Stomach (tissue), 4 donors: ENCODE measurements around the gene ATF5.

Experiments used
- POLR2A ChIP-seq, 4 donors: fragments of 450-650 bp; IDR thresholded peaks; one replicate each; pipeline ENCODE4 v1.6.1; 2016; ENCODE audit warnings: antibody characterized with exemption in 4 of 4, control low read depth in 2 of 4, mild to moderate bottlenecking in 1 of 4, moderate library complexity in 1 of 4
- POLR2AphosphoS5 ChIP-seq, 3 donors: sonication (generic); formaldehyde crosslinking; IDR thresholded peaks; one replicate each; pipeline ENCODE4 v1.6.1; 2016; ENCODE audit warnings: antibody characterized with exemption in 3 of 3
- TF ChIP-seq, protein P1 (sequence below), 7 experiments: fragments of 450-650 bp in 4 of 7; fragments of 200-600 bp in 3 of 7; sonication (generic) in 3 of 7; IDR thresholded peaks; one replicate each; pipeline ENCODE4 v1.5.1; 2016 to 2019; ENCODE audit warnings: antibody characterized with exemption in 7 of 7, control low read depth in 2 of 7, mild to moderate bottlenecking in 1 of 7

DNA sequence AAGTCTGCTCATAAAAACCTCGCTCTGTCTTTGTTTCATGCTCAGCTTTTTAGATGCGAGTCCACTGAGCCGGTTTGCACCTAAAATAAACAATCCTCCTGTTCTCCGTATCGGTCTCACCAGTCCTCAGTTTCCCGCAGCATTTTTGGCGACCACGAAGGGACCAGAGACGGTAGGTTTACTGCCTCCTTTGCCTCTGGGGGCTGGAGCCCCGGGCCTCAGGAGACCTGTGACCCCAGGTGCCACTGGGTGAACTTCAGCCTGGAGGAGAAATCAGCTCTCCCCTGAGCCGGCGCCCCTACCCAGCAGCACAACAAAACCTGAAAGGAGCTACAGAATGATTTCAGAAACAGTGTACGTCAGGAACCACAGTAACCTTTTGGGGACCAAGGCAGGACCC lies 23.9 kb downstream of the ATF5 start:
- TF ChIP-seq, protein P1, sequence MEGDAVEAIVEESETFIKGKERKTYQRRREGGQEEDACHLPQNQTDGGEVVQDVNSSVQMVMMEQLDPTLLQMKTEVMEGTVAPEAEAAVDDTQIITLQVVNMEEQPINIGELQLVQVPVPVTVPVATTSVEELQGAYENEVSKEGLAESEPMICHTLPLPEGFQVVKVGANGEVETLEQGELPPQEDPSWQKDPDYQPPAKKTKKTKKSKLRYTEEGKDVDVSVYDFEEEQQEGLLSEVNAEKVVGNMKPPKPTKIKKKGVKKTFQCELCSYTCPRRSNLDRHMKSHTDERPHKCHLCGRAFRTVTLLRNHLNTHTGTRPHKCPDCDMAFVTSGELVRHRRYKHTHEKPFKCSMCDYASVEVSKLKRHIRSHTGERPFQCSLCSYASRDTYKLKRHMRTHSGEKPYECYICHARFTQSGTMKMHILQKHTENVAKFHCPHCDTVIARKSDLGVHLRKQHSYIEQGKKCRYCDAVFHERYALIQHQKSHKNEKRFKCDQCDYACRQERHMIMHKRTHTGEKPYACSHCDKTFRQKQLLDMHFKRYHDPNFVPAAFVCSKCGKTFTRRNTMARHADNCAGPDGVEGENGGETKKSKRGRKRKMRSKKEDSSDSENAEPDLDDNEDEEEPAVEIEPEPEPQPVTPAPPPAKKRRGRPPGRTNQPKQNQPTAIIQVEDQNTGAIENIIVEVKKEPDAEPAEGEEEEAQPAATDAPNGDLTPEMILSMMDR (IDR thresholded peaks at IDR 0.05) = no peak
- no peak for TF ChIP-seq POLR2AphosphoS5 (IDR thresholded peaks at IDR 0.05)
- no peak for TF ChIP-seq POLR2A (IDR thresholded peaks at IDR 0.05)
